T-helper 2 cell (primary cell): Measurements from ENCODE around the gene TTC7B.
"Not testable (repeated sequence)": the region's sequence is repeated elsewhere in the genome, so short reads cannot be mapped to it uniquely, and the experiment has no call there.

Experiments used
- DNase-seq, 5 experiments: peaks; one replicate each; pipeline versions ENCODE4 v3.0.0 to v3.0.0-alpha.2; 2012 to 2022

Gene TTC7B

GRCh38 chr14:90538716-90539495, 277.3 kb downstream of the TTC7B start:
- DNase-seq = no peak

GRCh38 chr14:90538095-90538494, 278.1 kb downstream of the TTC7B start:
- no peak for DNase-seq

GRCh38 chr14:90536511-90537191, 279.6 kb downstream of the TTC7B start:
- DNase-seq = no peak

DNA sequence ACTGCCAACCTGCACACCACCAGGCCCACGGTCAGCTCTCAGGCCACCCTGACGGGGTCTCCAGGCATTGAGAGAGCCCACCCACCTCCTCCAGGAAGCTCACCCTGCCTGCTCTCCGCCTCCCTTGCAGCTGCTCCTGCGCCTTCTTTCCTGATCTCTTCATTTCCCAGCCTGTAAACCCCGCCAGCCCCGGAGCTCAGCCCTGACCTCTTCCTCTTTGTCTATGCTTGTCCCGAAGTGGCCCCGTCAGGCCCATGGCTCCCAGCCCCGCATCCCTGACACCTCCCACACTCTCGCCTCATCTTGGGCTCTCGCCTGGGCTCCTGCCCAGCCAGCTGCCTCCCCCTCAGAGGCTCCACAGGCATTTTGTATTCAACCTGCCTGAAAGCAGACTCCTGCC, 280.1 kb downstream of the TTC7B start:
- DNase-seq = no peak

DNA sequence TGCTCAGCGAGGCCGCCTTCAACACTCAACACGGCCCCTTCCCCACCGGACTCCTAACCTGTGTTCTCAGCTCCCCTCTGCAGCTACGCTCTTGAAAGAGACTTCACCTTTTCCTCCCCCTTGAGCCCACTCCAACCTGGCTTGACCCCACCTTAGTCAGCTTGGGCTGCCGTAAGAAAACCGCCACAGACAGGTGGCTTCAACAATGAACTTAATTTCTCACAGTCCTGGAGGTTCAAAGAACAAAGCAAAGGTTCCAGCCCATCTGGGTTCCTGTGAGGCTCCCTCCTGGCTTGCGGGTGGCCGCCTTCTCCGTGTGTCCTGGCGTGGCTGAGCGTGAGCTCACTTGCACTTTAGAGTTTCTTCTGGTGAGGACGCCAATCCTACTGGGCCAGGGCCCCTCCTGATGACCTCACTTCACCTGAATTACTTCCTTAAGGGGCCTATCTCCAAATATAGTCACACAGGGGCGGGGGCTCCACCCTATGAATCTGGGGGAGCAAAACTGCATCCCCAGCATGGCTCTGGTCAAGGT, 280.6 kb downstream of the TTC7B start:
- no peak for DNase-seq

- no peak for DNase-seq
These were observed 281.2 kb downstream of the TTC7B start for GRCh38 chr14:90534838-90535555.

- no peak for DNase-seq
These were observed 282.0 kb downstream of the TTC7B start for GRCh38 chr14:90534091-90534837.

- DNase-seq = no peak
These were observed 282.6 kb downstream of the TTC7B start for GRCh38 chr14:90533591-90534021.

DNA sequence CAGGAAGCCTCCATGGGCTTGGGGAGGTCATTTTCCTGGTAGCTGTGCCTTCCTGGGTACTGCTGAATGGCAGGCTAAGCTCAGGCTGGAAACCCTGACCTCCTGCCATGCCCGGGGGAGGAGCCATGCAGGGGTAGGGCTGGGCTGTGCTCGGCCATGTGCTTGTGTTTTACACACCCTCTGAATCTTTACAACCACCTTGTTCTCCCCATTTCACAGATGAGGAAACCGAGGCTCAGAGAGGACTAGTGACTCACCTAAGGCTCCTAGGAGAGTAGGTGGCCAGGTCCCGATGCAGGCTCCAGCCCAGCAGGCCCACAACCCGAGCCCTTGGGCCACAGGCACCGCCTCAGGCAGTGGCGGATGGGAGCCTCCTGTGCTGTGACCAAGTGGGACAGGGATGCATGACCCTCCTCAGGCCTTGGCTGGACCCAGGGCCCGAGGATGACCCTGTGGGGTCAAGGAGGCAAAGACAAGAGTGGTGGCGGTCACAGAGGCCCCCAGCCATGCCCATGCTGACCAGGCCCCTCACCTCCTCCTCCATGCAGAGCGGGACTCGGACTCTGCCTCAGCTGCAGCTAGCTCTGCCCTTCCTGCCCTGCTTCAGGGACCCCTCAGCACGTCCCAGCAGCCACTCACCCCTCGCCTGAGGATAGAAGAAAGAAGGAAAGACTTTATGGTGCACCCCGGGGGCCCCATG, 283.3 kb downstream of the TTC7B start:
- DNase-seq = no peak

DNA sequence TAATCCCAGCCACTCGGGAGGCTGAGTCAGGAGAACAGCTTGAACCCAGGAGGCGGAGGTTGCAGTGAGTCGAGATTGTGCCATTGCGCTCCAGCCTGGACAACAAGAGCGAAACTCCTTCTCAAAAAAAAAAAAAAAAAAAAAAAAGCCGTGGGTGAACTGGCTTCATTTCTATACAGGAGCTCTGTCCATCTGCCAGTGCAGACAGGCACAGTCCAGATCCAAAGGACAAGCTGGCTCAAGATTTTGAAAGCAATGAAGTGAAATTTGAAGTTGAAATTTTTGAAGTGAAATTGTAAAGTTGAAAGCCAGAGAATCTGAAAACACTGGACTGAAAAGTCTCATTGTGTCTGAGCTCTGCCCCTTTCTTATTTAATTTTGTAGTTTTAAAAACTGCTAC, 284.7 kb downstream of the TTC7B start:
- no peak for DNase-seq

GRCh38 chr14:90530523-90530922, 285.7 kb downstream of the TTC7B start:
- DNase-seq = no peak

DNA sequence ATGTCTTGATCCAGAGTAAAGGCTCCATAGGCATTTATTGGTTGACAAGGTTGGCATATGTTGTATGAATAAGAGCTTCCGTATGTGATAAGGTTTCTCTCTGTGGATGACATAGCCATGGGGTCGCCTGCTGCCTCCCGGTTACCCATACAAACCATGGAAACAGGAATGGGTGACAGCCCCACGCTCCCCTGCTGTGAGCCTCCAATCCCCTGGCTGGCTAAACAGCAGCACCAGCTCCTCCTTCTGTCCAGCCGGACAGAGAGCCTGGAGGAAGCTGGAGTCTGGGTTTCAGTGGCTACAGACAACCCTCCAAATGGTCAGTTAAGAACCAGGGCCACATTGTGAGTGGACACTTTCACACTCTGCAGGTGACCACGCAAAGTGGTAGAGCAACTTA, 288.3 kb downstream of the TTC7B start:
- no peak for DNase-seq

GRCh38 chr14:90526536-90526935, 289.7 kb downstream of the TTC7B start:
- not testable (repeated sequence) for DNase-seq

DNA sequence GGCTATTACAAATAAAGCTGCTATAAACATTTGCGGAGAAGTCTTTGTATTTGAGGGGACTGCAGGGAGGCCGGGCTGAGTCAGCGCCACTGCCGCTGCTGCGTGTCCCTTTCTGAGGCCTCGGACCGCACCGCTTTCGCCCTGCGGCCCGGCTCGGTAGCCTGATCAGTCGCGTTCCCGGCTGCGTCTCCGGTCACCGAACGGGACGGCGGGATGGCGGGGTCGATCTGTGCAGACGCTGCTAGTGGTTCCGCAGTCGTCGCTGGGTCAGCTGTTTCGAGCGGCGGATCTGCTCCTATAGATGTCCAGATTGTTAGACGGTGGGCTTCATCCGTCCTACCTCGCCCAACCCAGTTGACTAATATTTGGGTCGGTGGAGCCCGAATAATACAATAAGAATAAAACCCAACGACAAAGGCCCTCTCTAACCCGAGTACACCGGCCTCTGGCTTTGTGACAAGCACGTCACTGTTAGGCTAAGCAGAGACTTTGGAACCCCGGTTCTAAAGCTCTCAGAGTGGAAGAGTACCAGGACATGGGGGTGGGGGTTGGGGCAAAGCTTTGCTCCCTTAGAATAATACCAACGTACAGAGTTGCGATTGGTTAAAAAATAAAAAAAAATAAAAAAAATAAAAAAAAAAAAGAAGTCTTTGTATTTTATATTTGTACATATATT, 290.7 kb downstream of the TTC7B start:
- not testable (repeated sequence) for DNase-seq

DNA sequence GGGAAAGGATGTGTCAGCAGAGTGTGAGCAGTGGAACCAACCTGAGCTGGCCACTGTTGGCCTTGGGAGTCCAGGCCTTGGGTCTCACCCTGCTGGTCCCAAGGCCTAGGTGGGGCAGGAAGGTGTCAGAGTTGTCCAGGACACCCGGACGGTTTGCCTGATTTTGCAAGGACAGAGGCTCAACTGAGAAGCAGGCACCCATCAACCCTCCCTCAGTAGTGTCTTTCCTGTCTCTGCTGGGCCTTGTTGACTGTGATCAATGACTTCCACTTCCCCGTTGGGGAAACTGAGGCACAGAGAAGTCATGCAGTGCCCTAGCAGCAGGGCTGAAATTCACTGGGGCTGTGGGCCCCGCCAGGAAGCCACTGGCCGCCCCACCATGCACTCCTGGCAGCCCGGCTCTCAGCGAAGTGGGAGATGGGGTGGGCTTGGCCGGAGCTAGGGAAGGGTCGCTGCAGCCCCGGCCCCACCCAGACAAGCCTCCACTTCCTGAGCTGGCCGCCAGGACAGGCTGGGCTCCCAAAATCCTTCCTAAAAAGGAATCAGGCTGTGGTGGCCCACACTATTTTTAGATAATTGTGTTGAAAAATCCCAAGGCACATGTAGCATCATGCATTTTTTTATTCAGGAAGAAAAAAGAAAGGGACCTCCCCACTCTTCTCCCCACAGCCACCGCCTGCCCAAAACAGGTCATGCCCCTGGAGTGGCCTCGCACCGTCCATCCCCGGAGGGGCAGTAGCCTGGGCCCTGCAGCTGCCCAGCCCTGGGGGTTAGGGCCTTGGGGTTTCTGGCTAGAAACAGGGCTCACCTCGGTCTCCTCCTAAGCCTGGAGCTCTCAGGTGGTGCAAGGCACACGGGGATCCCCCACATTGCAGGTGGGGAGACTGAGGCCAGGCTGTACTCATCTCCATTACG, 292.0 kb downstream of the TTC7B start:
- no peak for DNase-seq

GRCh38 chr14:90523544-90523943, 292.7 kb downstream of the TTC7B start:
- DNase-seq = no peak

DNA sequence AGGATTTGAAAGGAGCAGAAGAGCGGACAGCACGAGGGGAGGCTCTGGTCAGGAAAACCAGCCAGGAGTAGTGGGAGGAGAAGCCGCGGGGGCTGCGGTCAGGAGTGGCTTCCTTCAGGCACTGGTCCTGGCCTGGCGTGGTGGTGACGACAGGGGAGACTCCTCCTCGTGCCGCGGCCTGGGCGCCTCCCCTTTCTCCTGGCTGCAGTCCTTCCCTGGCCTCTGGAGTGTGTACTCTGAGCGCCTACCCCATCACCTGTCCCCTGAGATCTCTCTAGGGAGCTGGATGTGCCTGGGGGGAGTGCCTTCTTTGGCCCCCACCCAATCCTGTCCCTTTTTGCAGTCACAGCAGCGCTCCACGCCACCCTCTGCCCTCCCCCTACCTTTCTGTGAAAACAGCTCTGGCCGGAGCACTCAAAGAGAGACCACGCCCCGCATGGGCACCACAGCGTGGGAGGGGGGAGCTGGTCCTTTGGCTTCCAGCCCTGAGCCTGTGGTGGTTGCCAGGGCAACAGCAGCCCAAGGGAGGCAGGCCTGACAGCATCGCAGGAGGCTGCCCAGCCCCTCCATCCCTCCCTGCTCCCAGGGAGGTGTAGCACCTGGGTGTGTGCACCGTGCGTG, 293.5 kb downstream of the TTC7B start:
- DNase-seq = no peak

GRCh38 chr14:90521930-90522483, 294.2 kb downstream of the TTC7B start:
- no peak for DNase-seq
